ENCODE data around the gene CAMKK1.

CAMKK1 gene

GRCh38 chr17:3889325-3890012 lies 3.4 kb downstream of the CAMKK1 start:
- Histone ChIP-seq H3K4me3 (ENCODE audit: low read depth in 1 of 2, low read length in 2 of 2) (no peak overlapping the region), H3K27me3 (ENCODE audit: insufficient read depth, low read length, poor library complexity) (no peaks in the 10 kb centered on the region), H3K4me1 (ENCODE audit: insufficient read depth, low read length) (peaks cover 22% of the 10 kb centered on the region), H4K20me1 (ENCODE audit: insufficient read depth, low read length) (peaks cover 19% of the 10 kb centered on the region), H3K79me2 (ENCODE audit: insufficient read depth, low read length) (no peaks in the 10 kb centered on the region), H2AFZ (ENCODE audit: low read depth, low read length) (no peak overlapping the region), H3K36me3 (ENCODE audit: insufficient read depth, low read length) (no peaks in the 10 kb centered on the region), H3K9me3 (ENCODE audit: insufficient read depth, low read length, severe bottlenecking) (no peaks in the 10 kb centered on the region), H3K27ac (ENCODE audit: low read length) (no peak overlapping the region), H3K9ac (ENCODE audit: low read depth, low read length) (no peak overlapping the region), H3K4me2 (ENCODE audit: insufficient read depth, low read length) (no peak overlapping the region)
- TF ChIP-seq EZH2 (IDR thresholded peaks at IDR 0.05; ENCODE audit: borderline replicate concordance, low read depth, low read length, severe bottlenecking), result no peak
- no peak for TF ChIP-seq CTCF (IDR thresholded peaks at IDR 0.05; ENCODE audit: borderline replicate concordance, extremely low read depth, low read length, poor library complexity, severe bottlenecking)
- ATAC-seq (ENCODE audit: insufficient read depth, low read depth) (no peak), DNase-seq (no peak)

- H3K4me3 ChIP-seq (ENCODE audit: low read depth in 1 of 2, low read length in 2 of 2), result no peak overlapping the region
- H2AFZ ChIP-seq (ENCODE audit: low read depth, low read length), result no peak overlapping the region
- peak; percentile 24 for DNase-seq
- TF ChIP-seq EZH2 (IDR thresholded peaks at IDR 0.05; ENCODE audit: borderline replicate concordance, low read depth, low read length, severe bottlenecking) (no peak), CTCF (IDR thresholded peaks at IDR 0.05; ENCODE audit: borderline replicate concordance, extremely low read depth, low read length, poor library complexity, severe bottlenecking) (no peak)
- H3K36me3 ChIP-seq (ENCODE audit: insufficient read depth, low read length), result no peaks in the 10 kb centered on the region
- no peaks in the 10 kb centered on the region for H3K79me2 ChIP-seq (ENCODE audit: insufficient read depth, low read length)
- H3K27ac ChIP-seq (ENCODE audit: low read length), result no peak overlapping the region
- ATAC-seq (ENCODE audit: insufficient read depth, low read depth), result no peak
- H3K4me1 ChIP-seq (ENCODE audit: insufficient read depth, low read length), result peaks cover 17% of the 10 kb centered on the region
- H4K20me1 ChIP-seq (ENCODE audit: insufficient read depth, low read length), result peaks cover 19% of the 10 kb centered on the region
- H3K9ac ChIP-seq (ENCODE audit: low read depth, low read length), result no peak overlapping the region
- H3K4me2 ChIP-seq (ENCODE audit: insufficient read depth, low read length), result no peak overlapping the region
- H3K27me3 ChIP-seq (ENCODE audit: insufficient read depth, low read length, poor library complexity), result no peaks in the 10 kb centered on the region
- H3K9me3 ChIP-seq (ENCODE audit: insufficient read depth, low read length, severe bottlenecking), result no peaks in the 10 kb centered on the region
Measured at GRCh38 chr17:3888343-3889171, 4.3 kb downstream of the CAMKK1 start.

- no peaks in the 10 kb centered on the region for H3K79me2 ChIP-seq (ENCODE audit: insufficient read depth, low read length)
- no peak overlapping the region for H3K9ac ChIP-seq (ENCODE audit: low read depth, low read length)
- DNase-seq (no peak), ATAC-seq (ENCODE audit: insufficient read depth, low read depth) (no peak)
- H3K27ac ChIP-seq (ENCODE audit: low read length), result no peak overlapping the region
- no peak overlapping the region for H3K4me2 ChIP-seq (ENCODE audit: insufficient read depth, low read length)
- peaks cover 19% of the 10 kb centered on the region for H4K20me1 ChIP-seq (ENCODE audit: insufficient read depth, low read length)
- no peaks in the 10 kb centered on the region for H3K9me3 ChIP-seq (ENCODE audit: insufficient read depth, low read length, severe bottlenecking)
- TF ChIP-seq CTCF (IDR thresholded peaks at IDR 0.05; ENCODE audit: borderline replicate concordance, extremely low read depth, low read length, poor library complexity, severe bottlenecking), result no peak
- TF ChIP-seq EZH2 (IDR thresholded peaks at IDR 0.05; ENCODE audit: borderline replicate concordance, low read depth, low read length, severe bottlenecking), result no peak
- no peak overlapping the region for H2AFZ ChIP-seq (ENCODE audit: low read depth, low read length)
- H3K36me3 ChIP-seq (ENCODE audit: insufficient read depth, low read length), result no peaks in the 10 kb centered on the region
- no peaks in the 10 kb centered on the region for H3K27me3 ChIP-seq (ENCODE audit: insufficient read depth, low read length, poor library complexity)
- no peak overlapping the region for H3K4me3 ChIP-seq (ENCODE audit: low read depth in 1 of 2, low read length in 2 of 2)
- H3K4me1 ChIP-seq (ENCODE audit: insufficient read depth, low read length), result peaks cover 12% of the 10 kb centered on the region
Measured at GRCh38 chr17:3887804-3888203, 5.0 kb downstream of the CAMKK1 start.

Measured in DND-41 (cell line).